HEK293 (cell line): ENCODE measurements around the gene HIPK2.

ENCODE experiments used
- CTCF ChIA-PET: fragments of 350-600 bp; formaldehyde crosslinking; extraction: SDS; loops from one replicate; lab custom pipeline; 2021; ENCODE audit warnings: antibody characterized with exemption; lab: Yijun Ruan, JAX
- POLR2A ChIA-PET: fragments of 300-600 bp; formaldehyde crosslinking; extraction: SDS; loops from one replicate; lab custom pipeline; 2020; ENCODE audit warnings: antibody characterized with exemption, inconsistent platforms; lab: Yijun Ruan, JAX
- H3K27ac ChIP-seq: fragments of 200-500 bp; sonication (Bioruptor generic); 2 replicates; pipeline ENCODE4 v1.5.1; 2014; ENCODE audit warnings: low read depth, low read length, control low read depth, inconsistent platforms; ENCODE audit errors: extremely low read depth
- H3K36me3 ChIP-seq, 2 experiments: fragments of 200-500 bp in 1 of 2; sonication (Bioruptor generic) in 1 of 2; 1 replicate in 1 of 2; 2 replicates in 1 of 2; pipeline ENCODE4 v1.5.1; 2014 to 2017; ENCODE audit warnings: inconsistent platforms in 2 of 2, low read length in 2 of 2; ENCODE audit not compliant: control insufficient read depth in 2 of 2, insufficient read depth in 1 of 2
- H3K4me1 ChIP-seq: fragments of 200-500 bp; sonication (Bioruptor generic); 2 replicates; pipeline ENCODE4 v1.5.1; 2014; ENCODE audit warnings: mild to moderate bottlenecking, low read length, inconsistent platforms; ENCODE audit not compliant: control insufficient read depth, insufficient read depth
- H3K4me3 ChIP-seq: 2 replicates; pipeline ENCODE4 v1.5.1; 2011; ENCODE audit warnings: low read depth, mild to moderate bottlenecking, control low read depth, low read length, moderate library complexity
- H3K9me3 ChIP-seq: fragments of 200-500 bp; sonication (Bioruptor generic); 2 replicates; pipeline ENCODE4 v1.5.1; 2014; ENCODE audit warnings: low read depth, low read length, inconsistent platforms; ENCODE audit not compliant: control insufficient read depth, insufficient read depth
- EGR2 ChIP-seq: fragments of 450-650 bp; formaldehyde crosslinking; IDR thresholded peaks from 2 replicates; pipeline ENCODE4 v1.5.1; 2016; ENCODE audit warnings: low read depth, missing biosample characterization, missing genetic modification characterization
- GLIS2 ChIP-seq: fragments of 450-650 bp; formaldehyde crosslinking; IDR thresholded peaks from 2 replicates; pipeline ENCODE4 v1.5.1; 2016; ENCODE audit warnings: missing biosample characterization, missing genetic modification characterization
- HOXC10 ChIP-seq: sonication (generic); formaldehyde crosslinking; IDR thresholded peaks from 2 replicates; pipeline ENCODE4 v1.8.1; 2023; ENCODE audit warnings: mild to moderate bottlenecking, missing genetic modification reagents
- INSM2 ChIP-seq: fragments of 450-650 bp; formaldehyde crosslinking; IDR thresholded peaks from 2 replicates; pipeline ENCODE4 v1.5.1; 2016; ENCODE audit warnings: missing biosample characterization, missing genetic modification characterization
- KLF10 ChIP-seq: fragments of 450-650 bp; IDR thresholded peaks from 2 replicates; pipeline ENCODE4 v1.5.1; 2018; ENCODE audit warnings: missing biosample characterization, mild to moderate bottlenecking, missing genetic modification characterization
- MEIS1 ChIP-seq: sonication (generic); formaldehyde crosslinking; IDR thresholded peaks from 2 replicates; pipeline ENCODE4 v1.8.1; 2022; ENCODE audit warnings: missing genetic modification reagents, mild to moderate bottlenecking, borderline replicate concordance
- PRDM4 ChIP-seq: fragments of 450-650 bp; formaldehyde crosslinking; IDR thresholded peaks from 2 replicates; pipeline ENCODE4 v1.5.1; 2017; ENCODE audit warnings: missing biosample characterization, missing genetic modification characterization
- SCRT1 ChIP-seq: fragments of 450-650 bp; formaldehyde crosslinking; IDR thresholded peaks from 2 replicates; pipeline ENCODE4 v1.5.1; 2016; ENCODE audit warnings: missing biosample characterization, missing genetic modification characterization, borderline replicate concordance
- SCRT2 ChIP-seq: fragments of 450-650 bp; formaldehyde crosslinking; IDR thresholded peaks from 2 replicates; pipeline ENCODE4 v1.5.1; 2016; ENCODE audit warnings: missing biosample characterization, missing genetic modification characterization
- SP3 ChIP-seq: fragments of 450-650 bp; formaldehyde crosslinking; IDR thresholded peaks from 2 replicates; pipeline ENCODE4 v1.5.1; 2016; ENCODE audit warnings: missing biosample characterization, missing genetic modification characterization
- ZBTB17 ChIP-seq: fragments of 450-650 bp; formaldehyde crosslinking; IDR thresholded peaks from 2 replicates; pipeline ENCODE4 v1.5.1; 2016; ENCODE audit warnings: missing biosample characterization, missing genetic modification characterization
- ZBTB49 ChIP-seq: fragments of 450-650 bp; formaldehyde crosslinking; IDR thresholded peaks from 2 replicates; pipeline ENCODE4 v1.5.1; 2016; ENCODE audit warnings: missing biosample characterization, missing genetic modification characterization, low read depth
- ZNF155 ChIP-seq: fragments of 450-650 bp; formaldehyde crosslinking; IDR thresholded peaks from 2 replicates; pipeline ENCODE4 v1.5.1; 2016; ENCODE audit warnings: missing biosample characterization, missing genetic modification characterization
- ZNF239 ChIP-seq: fragments of 450-650 bp; formaldehyde crosslinking; IDR thresholded peaks from 2 replicates; pipeline ENCODE4 v1.5.1; 2016; ENCODE audit warnings: missing biosample characterization, missing genetic modification characterization
- ZNF311 ChIP-seq: fragments of 450-650 bp; formaldehyde crosslinking; IDR thresholded peaks from 2 replicates; pipeline ENCODE4 v1.5.1; 2017; ENCODE audit warnings: missing biosample characterization, missing genetic modification characterization, borderline replicate concordance
- ZNF639 ChIP-seq: fragments of 450-650 bp; formaldehyde crosslinking; IDR thresholded peaks from 2 replicates; pipeline ENCODE4 v1.5.1; 2016; ENCODE audit warnings: missing biosample characterization, missing genetic modification characterization
- ZNF707 ChIP-seq: fragments of 450-650 bp; formaldehyde crosslinking; IDR thresholded peaks from 2 replicates; pipeline ENCODE4 v1.5.1; 2016; ENCODE audit warnings: missing biosample characterization, missing genetic modification characterization
- ZNF768 ChIP-seq: fragments of 450-650 bp; formaldehyde crosslinking; IDR thresholded peaks from 2 replicates; pipeline ENCODE4 v1.5.1; 2018; ENCODE audit warnings: missing biosample characterization, mild to moderate bottlenecking, missing genetic modification characterization

Gene HIPK2

GRCh38 chr7:139716156-139716942 is 61.4 kb downstream of the HIPK2 start (continued):
- TF ChIP-seq EGR2 (tag by site-specific recombination): no peak
- TF ChIP-seq INSM2 (tag by site-specific recombination): no peak
- TF ChIP-seq HOXC10: no peak
- no peak for TF ChIP-seq SCRT1
- no peak for TF ChIP-seq SCRT2 (tag by site-specific recombination)
- TF ChIP-seq SP3 (tag by site-specific recombination): no peak
- no peak for TF ChIP-seq MEIS1 (CRISPR knock-in tag)
- no peak for TF ChIP-seq ZBTB17 (tag by site-specific recombination)

- TF ChIP-seq ZNF311 (tag by site-specific recombination): no peak
- TF ChIP-seq ZNF639 (tag by site-specific recombination): no peak
- TF ChIP-seq ZBTB49: no peak
- TF ChIP-seq PRDM4 (tag by site-specific recombination): no peak
- TF ChIP-seq ZNF768: no peak
- TF ChIP-seq ZNF707 (tag by site-specific recombination): no peak
- no peak for TF ChIP-seq KLF10 (tag by site-specific recombination)
- no peak for TF ChIP-seq GLIS2 (tag by site-specific recombination)
- no peak for TF ChIP-seq ZNF239 (tag by site-specific recombination)
- no peak for TF ChIP-seq ZNF155
- POLR2A ChIA-PET: no interaction called here
- Histone ChIP-seq H3K4me1 (no peaks in the 10 kb centered on the region), H3K9me3 (no peaks in the 10 kb centered on the region), H3K4me3 (no peak overlapping the region), H3K27ac (no peak overlapping the region), H3K36me3 (peaks cover 0 to 34% of the 10 kb centered on the region in 2 experiments; a peak in 1 of 3 replicates)
- CTCF ChIA-PET: no interaction called here
Observed at GRCh38 chr7:139715194-139715815, 62.5 kb downstream of the HIPK2 start.
